CD14-positive monocyte (primary cell): ENCODE data around the gene ELAC1. TPM values are rescaled to one million over a fixed set of nuclear protein-coding genes. Genes with fewer than 3 reads are reported as not detected.

Experiments
- DNase-seq, 3 donors: peaks; one replicate each; pipeline ENCODE4 v3.0.0-alpha.2; 2011 to 2022
- H2AFZ ChIP-seq: 2 replicates; pipeline ENCODE4 v1.6.0; 2012; ENCODE audit warnings: mild to moderate bottlenecking, low read depth, low read length, inconsistent platforms; ENCODE audit not compliant: insufficient read depth, poor library complexity, severe bottlenecking
- H3K27ac ChIP-seq, 2 donors: 1 replicate in 1 of 2; 2 replicates in 1 of 2; pipeline ENCODE4 v1.5.1; 2012 to 2013; ENCODE audit warnings: low read length in 2 of 2, control low read depth in 1 of 2, inconsistent platforms in 1 of 2, low read depth in 1 of 2, mild to moderate bottlenecking in 1 of 2
- H3K27me3 ChIP-seq, 2 donors: one replicate each; pipeline versions ENCODE4 v1.6.0 to v1.6.1; 2011 to 2013; ENCODE audit warnings: low read length in 2 of 2; ENCODE audit not compliant: control insufficient read depth in 2 of 2, insufficient read depth in 2 of 2
- H3K36me3 ChIP-seq, 2 donors: replicated peaks in 1 of 2; 1 replicate in 1 of 2; 2 replicates in 1 of 2; pipeline versions ENCODE4 v1.5.1 to v1.6.1; 2012 to 2013; ENCODE audit warnings: low read length in 2 of 2, control low read depth in 1 of 2, inconsistent platforms in 1 of 2, mild to moderate bottlenecking in 1 of 2; ENCODE audit not compliant: insufficient read depth in 2 of 2, control insufficient read depth in 1 of 2
- H3K4me1 ChIP-seq, 2 donors: 1 replicate in 1 of 2; 2 replicates in 1 of 2; pipeline versions ENCODE4 v1.5.1 to v1.6.1; 2012 to 2013; ENCODE audit warnings: low read length in 2 of 2, control low read depth in 1 of 2, inconsistent platforms in 1 of 2, mild to moderate bottlenecking in 1 of 2, moderate library complexity in 1 of 2; ENCODE audit not compliant: insufficient read depth in 2 of 2, control insufficient read depth in 1 of 2
- H3K4me2 ChIP-seq: replicated peaks from 2 replicates; pipeline ENCODE3; 2012; ENCODE audit warnings: low read length, moderate library complexity, mild to moderate bottlenecking; ENCODE audit not compliant: poor library complexity, severe bottlenecking; ENCODE audit errors: extremely low read depth
- H3K4me3 ChIP-seq, 3 experiments: fragments of 200-600 bp in 1 of 3; sonication (generic) in 1 of 3; replicated peaks in 1 of 3; 1 replicate in 2 of 3; 2 replicates in 1 of 3; pipeline ENCODE4 v1.5.1; 2011 to 2013; ENCODE audit warnings: low read length in 3 of 3, mild to moderate bottlenecking in 3 of 3, control low read depth in 2 of 3, low read depth in 2 of 3, inconsistent platforms in 1 of 3, moderate library complexity in 1 of 3
- H3K79me2 ChIP-seq: 2 replicates; pipeline ENCODE4 v1.6.0; 2012; ENCODE audit warnings: mild to moderate bottlenecking, control low read depth, inconsistent platforms, low read length, moderate library complexity; ENCODE audit not compliant: insufficient read depth
- H3K9ac ChIP-seq: 2 replicates; pipeline ENCODE4 v1.6.0; 2017; ENCODE audit warnings: low read length, mild to moderate bottlenecking; ENCODE audit not compliant: insufficient read depth, poor library complexity, severe bottlenecking
- H3K9me3 ChIP-seq, 2 donors: replicated peaks in 1 of 2; 1 replicate in 1 of 2; 2 replicates in 1 of 2; pipeline versions ENCODE4 v1.5.1 to v1.6.1; 2012 to 2013; ENCODE audit warnings: low read length in 2 of 2, control low read depth in 1 of 2; ENCODE audit not compliant: control insufficient read depth in 1 of 2, insufficient read depth in 1 of 2
- H4K20me1 ChIP-seq: 2 replicates; pipeline ENCODE4 v1.6.0; 2012; ENCODE audit warnings: mild to moderate bottlenecking, low read length, control low read depth, moderate library complexity; ENCODE audit not compliant: insufficient read depth
- H3K27ac Mint-ChIP-seq, 7 donors: one replicate each; pipeline ENCODE4 v1.8.0; 2020; ENCODE audit warnings: mild to moderate bottlenecking in 7 of 7, mixed read lengths in 7 of 7, moderate library complexity in 6 of 7, inconsistent platforms in 2 of 7
- H3K27me3 Mint-ChIP-seq, 3 donors: one replicate each; pipeline ENCODE4 v1.8.0; 2021 to 2022; ENCODE audit warnings: low read depth in 3 of 3, mild to moderate bottlenecking in 3 of 3, mixed read lengths in 3 of 3, moderate library complexity in 3 of 3, inconsistent platforms in 1 of 3
- H3K36me3 Mint-ChIP-seq, 2 donors: one replicate each; pipeline ENCODE4 v1.8.0; 2020; ENCODE audit warnings: mixed read lengths in 2 of 2, inconsistent platforms in 1 of 2, mild to moderate bottlenecking in 1 of 2
- H3K4me1 Mint-ChIP-seq: one replicate; pipeline ENCODE4 v1.8.0; 2020; ENCODE audit warnings: mild to moderate bottlenecking, mixed read lengths
- H3K4me3 Mint-ChIP-seq, 2 donors: one replicate each; pipeline ENCODE4 v1.8.0; 2020; ENCODE audit warnings: mild to moderate bottlenecking in 2 of 2, mixed read lengths in 2 of 2, moderate library complexity in 1 of 2
- H3K9me3 Mint-ChIP-seq, 7 donors: one replicate each; pipeline ENCODE4 v1.8.0; 2020 to 2022; ENCODE audit warnings: mixed read lengths in 7 of 7, mild to moderate bottlenecking in 6 of 7, moderate library complexity in 6 of 7, inconsistent platforms in 2 of 7
- CTCF ChIP-seq: fragments of 200-600 bp; IDR thresholded peaks from one replicate; pipeline ENCODE4 v1.8.0; 2022; ENCODE audit warnings: antibody characterized with exemption, mild to moderate bottlenecking
- WGBS: methylation state at CpG from one replicate; pipeline ENCODE4 v1.1.5; 2013; ENCODE audit warnings: missing lambda C conversion rate; ENCODE audit not compliant: insufficient coverage; 5-methylcytosine and 5-hydroxymethylcytosine counted together
- intact Hi-C, 2 donors: fragments of 100-400 bp; cut with micrococcal nuclease; formaldehyde crosslinking; loops; one replicate each; pipeline versions ENCODE4 v1.15.0 to v1.15.1; 2023
- polyA plus RNA-seq, 3 donors: library from polyadenylated mRNA; depleted of rRNA in 1 of 3; unstranded in 2 of 3; stranded (reverse) in 1 of 3; fragments of 300-500 nt in 2 of 3; fragments of >200 nt in 1 of 3; fragmentation: Illumina TruSeq in 2 of 3; gene quantifications; 1 replicate in 2 of 3; 2 replicates in 1 of 3; pipeline ENCODE4 v1.2.3, GENCODE V29; 2012 to 2021

The ELAC1 gene
- polyA plus RNA-seq, 3 donors = 2.6 to 11.5 (median 4.5) TPM

- H3K27me3 Mint-ChIP-seq = peaks cover 0 to 1% (median 0%) of the 10 kb centered on the region in 3 donors
- intact Hi-C loops = no loop called here
- H3K4me2 ChIP-seq = no peak overlapping the region
- H3K4me3 Mint-ChIP-seq = no peak overlapping the region
- H2AFZ ChIP-seq = no peak overlapping the region
- DNase-seq = no peak
- peaks cover 0 to 7% (median 3%) of the 10 kb centered on the region in 7 donors for H3K9me3 Mint-ChIP-seq
- no peaks in the 10 kb centered on the region for H3K79me2 ChIP-seq
- H3K9me3 ChIP-seq = no peaks in the 10 kb centered on the region
- H3K4me3 ChIP-seq = no peak overlapping the region
- no peaks in the 10 kb centered on the region for H3K4me1 ChIP-seq
- WGBS = 100% methylated on average over 2 of the region's 3 CpGs
- H3K36me3 Mint-ChIP-seq = peaks cover 47 to 65% of the 10 kb centered on the region in 2 donors
- peak overlapping the region in 3 of 7 donors; percentile 6 to 38 (median 30) for H3K27ac Mint-ChIP-seq
- no peak overlapping the region for H3K9ac ChIP-seq
- peaks cover 34 to 72% of the 10 kb centered on the region in 2 donors for H3K36me3 ChIP-seq
- H3K27ac ChIP-seq = no peak overlapping the region
- no peaks in the 10 kb centered on the region for H4K20me1 ChIP-seq
- TF ChIP-seq CTCF = no peak
- H3K4me1 Mint-ChIP-seq = peaks cover 3% of the 10 kb centered on the region
- no peaks in the 10 kb centered on the region for H3K27me3 ChIP-seq
Observed at GRCh38 chr18:50982802-50983179, 15.0 kb downstream of the ELAC1 start.

GRCh38 chr18:50986360-50987087, 18.7 kb downstream of the ELAC1 start:
- no peak overlapping the region for H2AFZ ChIP-seq
- no peaks in the 10 kb centered on the region for H3K79me2 ChIP-seq
- H3K4me2 ChIP-seq = no peak overlapping the region
- 100% methylated on average over 2 of the region's 2 CpGs for WGBS
- Mint-ChIP-seq H3K36me3 (peaks cover 25 to 35% of the 10 kb centered on the region in 2 donors), H3K27ac (no peak overlapping the region), H3K4me3 (no peak overlapping the region), H3K27me3 (no peaks in the 10 kb centered on the region), H3K4me1 (peaks cover under 1% of the 10 kb centered on the region), H3K9me3 (peaks cover 0 to 1% (median 0%) of the 10 kb centered on the region in 7 donors)
- DNase-seq = no peak
- no peak overlapping the region for H3K27ac ChIP-seq
- H3K27me3 ChIP-seq = no peaks in the 10 kb centered on the region
- no peaks in the 10 kb centered on the region for H4K20me1 ChIP-seq
- H3K4me3 ChIP-seq = no peak overlapping the region
- H3K9ac ChIP-seq = no peak overlapping the region
- H3K4me1 ChIP-seq = no peaks in the 10 kb centered on the region
- intact Hi-C loops = no loop called here
- peaks cover 16 to 52% of the 10 kb centered on the region in 2 donors for H3K36me3 ChIP-seq
- no peak for TF ChIP-seq CTCF
- no peaks in the 10 kb centered on the region for H3K9me3 ChIP-seq
